PC-9 (cell line): ENCODE results near the gene RGS6.

ENCODE experiments used
- EZH2 ChIP-seq: fragments of 200-600 bp; sonication (generic); IDR thresholded peaks from 2 replicates; pipeline ENCODE4 v1.8.0; 2017; ENCODE audit warnings: antibody characterized with exemption, low read depth
- TF ChIP-seq, protein P1 (sequence below): fragments of 200-600 bp; sonication (generic); conservative IDR thresholded peaks from 2 replicates; pipeline ENCODE4 v1.6.1; 2017; ENCODE audit warnings: mixed run types, antibody characterized with exemption, mild to moderate bottlenecking, moderate library complexity

DNA sequence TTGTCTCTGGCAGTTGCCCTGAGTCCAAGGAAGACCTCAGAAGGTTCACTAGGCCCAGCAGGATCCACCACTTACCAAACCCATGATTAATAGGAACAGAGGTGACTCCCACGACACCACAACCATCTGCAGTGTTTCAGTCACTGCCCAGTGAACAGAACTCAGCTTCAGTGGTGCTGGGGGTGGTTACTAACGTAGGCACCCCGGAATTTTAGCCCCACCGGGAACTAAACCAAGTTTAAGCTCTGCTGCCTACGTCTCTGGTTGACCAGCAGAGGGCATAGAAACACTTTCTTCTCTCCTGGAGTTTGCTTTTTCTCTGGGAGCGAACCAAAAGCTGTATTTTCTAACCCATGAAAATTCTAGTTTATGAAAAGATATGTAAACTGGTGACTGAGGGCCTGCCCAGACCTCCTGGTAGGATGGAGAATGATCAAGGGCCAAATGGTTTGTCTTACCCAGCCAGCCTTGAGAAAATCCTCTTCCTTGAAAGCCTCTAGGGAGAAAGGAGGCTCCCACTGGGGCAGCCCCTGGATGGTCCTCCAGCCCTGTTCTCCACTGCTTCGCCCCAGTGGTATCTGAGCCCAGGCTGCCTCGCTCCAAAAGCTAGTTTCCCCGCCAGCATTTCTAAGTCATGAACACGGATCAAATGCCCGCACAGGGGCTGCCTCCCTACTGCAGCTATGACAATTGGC, 581.9 kb downstream of the RGS6 start:
- TF ChIP-seq EZH2 = no peak
- TF ChIP-seq, protein P1, sequence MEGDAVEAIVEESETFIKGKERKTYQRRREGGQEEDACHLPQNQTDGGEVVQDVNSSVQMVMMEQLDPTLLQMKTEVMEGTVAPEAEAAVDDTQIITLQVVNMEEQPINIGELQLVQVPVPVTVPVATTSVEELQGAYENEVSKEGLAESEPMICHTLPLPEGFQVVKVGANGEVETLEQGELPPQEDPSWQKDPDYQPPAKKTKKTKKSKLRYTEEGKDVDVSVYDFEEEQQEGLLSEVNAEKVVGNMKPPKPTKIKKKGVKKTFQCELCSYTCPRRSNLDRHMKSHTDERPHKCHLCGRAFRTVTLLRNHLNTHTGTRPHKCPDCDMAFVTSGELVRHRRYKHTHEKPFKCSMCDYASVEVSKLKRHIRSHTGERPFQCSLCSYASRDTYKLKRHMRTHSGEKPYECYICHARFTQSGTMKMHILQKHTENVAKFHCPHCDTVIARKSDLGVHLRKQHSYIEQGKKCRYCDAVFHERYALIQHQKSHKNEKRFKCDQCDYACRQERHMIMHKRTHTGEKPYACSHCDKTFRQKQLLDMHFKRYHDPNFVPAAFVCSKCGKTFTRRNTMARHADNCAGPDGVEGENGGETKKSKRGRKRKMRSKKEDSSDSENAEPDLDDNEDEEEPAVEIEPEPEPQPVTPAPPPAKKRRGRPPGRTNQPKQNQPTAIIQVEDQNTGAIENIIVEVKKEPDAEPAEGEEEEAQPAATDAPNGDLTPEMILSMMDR = peak; percentile 60
